ENCODE data around the gene TEDC1.

The TEDC1 gene

DNA sequence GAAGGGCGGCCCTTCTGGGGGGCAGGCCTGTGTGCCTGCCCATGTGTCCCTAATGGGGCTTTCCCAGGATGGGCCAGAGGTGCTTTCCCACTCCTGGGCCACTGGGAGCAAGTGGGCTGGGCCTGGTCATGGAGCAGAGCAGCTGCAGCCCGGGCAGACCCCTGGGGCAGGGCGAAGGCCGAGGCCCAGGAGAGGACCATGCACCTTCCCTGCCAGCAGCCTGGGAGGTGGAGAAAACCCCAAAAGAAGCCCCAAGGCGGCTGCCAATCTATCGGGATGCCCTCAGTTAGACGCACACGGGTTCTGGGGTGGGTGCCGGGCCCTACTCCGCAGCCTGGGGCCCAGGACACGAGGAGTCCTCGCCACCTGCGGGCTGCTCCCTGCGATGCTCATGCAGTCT, 32.5 kb upstream of the TEDC1 start:
- DNase-seq, result no peak

DNA sequence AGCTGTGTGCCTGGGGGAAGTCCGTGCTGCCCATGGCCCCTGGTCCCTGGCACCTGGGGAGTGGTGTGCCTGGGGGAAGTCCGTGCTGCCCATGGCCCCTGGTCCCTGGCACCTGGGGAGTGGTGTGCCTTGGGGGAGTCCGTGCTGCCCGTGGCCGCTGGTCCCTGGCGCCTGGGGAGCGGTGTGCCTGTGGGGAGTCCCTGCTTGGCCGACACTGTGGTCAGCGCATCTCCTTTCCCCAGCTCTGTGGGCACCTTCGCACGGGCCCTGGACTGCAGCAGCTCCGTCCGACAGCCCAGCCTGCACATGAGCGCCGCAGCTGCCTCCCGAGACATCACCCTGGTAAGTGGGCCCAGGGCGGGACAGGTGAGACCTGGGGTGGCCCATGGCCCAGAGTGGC, 30.9 kb upstream of the TEDC1 start:
- no peak for DNase-seq

DNA sequence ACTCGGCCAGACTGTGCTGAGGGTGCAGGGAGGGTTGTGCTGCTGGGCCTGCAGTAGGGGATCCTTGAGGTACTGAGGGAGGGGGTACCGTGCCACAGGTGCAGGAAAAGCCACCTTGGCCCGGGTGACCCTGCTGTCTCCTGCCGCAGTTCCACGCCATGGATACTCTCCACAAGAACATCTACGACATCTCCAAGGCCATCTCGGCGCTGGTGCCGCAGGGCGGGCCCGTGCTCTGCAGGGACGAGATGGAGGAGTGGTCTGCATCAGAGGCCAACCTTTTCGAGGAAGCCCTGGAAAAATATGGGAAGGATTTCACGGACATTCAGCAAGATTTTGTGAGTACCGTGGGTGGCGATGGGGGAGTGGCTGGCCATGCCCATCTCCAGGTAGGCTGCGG, 30.4 kb upstream of the TEDC1 start:
- DNase-seq, result no peak

DNA sequence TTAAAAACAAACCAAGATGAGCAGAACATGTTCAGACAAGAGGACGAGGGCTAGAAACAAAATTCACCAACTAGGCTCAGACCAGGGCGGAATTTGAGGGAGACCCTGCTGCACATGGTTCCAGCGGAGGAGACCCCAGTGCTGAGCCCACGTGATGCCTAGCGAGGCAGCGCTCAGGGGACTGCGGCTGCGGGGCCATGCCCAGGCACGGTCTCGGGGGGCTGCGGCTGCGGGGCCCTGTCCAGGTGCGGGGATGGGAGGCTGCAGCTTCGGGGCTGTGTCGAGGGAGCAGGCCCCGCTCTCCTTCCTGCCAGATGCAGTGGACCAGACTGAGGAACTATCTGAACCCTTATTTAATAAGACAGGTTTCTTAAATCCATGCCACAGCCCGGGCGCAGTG, 29.1 kb upstream of the TEDC1 start:
- no peak for DNase-seq

DNA sequence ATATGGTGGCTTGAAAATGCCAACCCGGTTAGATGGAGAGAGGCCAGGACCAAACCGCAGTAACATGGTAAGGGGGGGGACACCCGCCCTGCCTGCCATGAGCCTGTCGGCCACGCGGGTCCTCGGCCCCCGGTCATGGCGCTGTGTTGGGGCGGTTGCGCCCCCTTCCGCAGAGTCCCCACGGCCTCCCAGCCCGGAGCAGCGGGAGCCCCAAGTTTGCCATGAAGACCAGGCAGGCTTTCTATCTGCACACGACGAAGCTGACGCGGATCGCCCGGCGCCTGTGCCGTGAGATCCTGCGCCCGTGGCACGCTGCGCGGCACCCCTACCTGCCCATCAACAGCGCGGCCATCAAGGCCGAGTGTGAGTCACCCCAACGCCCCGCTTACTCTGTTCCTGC, 26.5 kb upstream of the TEDC1 start:
- no peak for DNase-seq

DNA sequence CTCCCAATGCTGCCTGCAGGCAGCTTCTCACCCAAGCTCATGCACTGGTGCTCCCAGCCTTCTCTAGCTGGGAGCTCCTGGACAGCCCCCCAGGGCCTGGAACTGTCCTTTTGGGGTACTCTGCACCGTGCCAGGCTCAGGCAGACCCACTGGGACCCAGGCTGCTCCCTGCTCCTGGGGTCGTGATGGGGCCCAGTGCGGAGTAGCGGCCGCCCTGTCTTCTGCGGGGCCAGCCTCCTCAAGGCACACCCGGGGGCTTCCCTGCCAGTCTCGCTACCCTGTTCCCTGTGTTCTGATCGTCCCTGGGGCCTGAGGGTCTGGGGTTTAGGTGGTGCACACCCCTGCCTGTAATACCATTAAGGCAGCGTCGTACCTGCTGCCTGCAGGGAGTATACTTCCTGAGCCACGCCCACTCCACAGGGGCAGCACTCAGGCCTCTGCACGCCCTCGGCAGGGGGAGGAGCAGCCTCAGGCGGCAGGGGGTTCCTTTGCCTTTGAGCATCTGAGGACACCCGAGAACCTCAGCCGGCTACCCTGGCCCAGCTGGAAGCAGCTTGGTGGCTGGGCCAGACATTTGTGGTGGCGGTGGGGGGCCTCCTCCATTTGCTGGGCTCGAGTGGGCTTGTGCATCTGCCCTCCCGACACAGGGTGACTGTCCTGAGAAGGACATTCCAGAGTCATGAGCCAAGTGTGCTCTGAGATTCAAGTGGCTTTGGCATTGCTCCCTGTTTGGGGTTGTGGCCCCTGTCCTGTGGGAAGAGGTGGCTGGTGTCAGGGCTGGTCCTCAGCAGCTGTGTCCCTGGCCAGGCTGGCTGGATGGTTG, 25.6 kb upstream of the TEDC1 start:
- no peak for DNase-seq

DNA sequence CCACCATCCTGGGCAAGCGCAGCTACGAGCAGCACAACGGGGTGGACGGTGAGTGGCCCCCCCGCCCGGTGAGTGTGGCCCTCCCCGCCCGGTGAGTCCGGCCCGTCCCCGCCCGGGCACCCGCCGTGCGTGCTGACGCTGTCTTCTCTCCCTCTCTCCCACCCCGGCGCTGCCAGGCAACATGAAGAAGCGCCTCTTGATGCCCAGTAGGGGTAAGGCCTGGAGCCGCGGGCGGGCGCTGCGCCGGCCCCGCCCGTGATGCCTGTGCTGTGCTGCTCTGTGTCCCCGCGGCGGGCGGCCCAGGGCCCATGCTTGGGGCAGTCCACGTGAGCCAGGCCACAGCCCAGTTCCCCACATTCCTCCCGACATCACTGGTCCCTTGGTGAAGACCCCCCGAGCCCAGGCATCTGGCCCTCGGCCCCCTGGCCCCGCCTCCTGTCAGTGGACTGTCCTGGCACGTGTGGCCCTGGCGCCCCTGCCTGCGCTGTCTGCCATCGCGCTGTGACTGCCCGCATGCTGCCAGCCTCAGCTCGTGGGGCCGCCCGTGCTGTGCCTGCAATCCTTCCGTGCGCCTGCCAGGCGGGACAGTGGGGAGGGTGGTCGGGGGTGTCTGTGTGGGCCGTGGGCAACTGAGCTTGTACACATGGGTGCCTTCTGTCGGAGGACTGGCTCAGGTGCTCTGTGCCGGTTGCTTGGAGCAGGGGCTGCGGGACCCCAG, 24.4 kb upstream of the TEDC1 start:
- no peak for DNase-seq

DNA sequence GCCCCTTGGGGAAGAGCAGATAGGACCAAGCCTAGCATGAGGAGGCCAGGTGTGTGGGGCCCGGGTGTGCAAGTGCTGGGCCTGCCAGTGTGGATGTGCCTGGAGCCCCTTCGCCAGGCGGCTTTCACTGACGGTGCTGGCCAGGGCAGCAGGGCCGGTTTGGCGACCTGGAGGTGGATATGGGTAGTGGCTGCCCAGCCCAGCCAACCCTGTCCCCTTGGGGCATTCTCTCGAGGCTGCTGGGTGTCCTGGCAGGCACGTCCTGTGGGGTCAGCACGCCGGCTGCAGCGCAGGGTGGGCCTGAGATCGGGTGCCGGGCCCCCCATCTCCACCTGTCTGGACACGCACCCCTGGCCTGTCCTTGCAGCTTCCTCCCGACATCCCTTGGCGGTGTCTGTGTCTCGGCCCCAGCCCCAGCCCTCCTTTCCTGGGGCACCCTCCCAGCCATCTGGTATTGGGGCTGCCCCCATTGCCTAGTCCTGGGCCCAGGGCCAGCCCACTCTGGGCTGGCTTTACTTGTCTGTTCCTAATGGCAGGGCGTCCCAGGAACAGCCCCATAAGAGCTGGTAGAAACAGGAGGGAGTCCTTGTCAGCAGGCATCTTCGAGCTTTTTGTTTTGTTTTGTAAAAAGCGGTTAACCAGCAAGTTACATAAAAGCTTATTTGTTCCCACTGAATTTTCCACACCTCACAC, 23.7 kb upstream of the TEDC1 start:
- DNase-seq, result no peak

DNA sequence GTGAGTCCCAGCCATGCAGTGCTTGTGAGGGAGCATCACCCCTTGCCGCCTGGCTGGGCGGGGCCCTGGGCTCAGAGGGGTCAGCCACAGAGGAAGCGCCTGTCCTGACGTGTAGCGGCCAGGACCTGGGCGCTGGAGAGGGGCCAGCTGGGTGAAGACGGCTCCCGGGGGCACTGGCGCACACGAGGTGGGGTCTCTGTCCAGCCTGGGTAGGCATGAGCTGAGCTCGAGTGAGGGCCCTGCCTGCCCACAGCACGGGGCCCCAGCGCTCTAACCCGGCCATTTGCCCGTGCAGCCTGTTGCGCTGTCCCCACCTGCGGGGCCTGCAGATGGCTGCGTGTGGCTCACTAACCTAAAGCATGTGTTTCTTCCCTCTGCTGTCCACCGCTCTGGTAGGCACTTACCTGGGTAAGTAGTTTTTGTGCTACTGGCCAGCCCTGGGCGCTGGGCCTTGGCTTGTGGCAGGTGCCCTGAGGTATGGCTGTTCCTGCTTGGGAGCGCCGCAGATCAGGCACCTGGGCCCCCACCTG, 23.0 kb upstream of the TEDC1 start:
- DNase-seq, result no peak

DNA sequence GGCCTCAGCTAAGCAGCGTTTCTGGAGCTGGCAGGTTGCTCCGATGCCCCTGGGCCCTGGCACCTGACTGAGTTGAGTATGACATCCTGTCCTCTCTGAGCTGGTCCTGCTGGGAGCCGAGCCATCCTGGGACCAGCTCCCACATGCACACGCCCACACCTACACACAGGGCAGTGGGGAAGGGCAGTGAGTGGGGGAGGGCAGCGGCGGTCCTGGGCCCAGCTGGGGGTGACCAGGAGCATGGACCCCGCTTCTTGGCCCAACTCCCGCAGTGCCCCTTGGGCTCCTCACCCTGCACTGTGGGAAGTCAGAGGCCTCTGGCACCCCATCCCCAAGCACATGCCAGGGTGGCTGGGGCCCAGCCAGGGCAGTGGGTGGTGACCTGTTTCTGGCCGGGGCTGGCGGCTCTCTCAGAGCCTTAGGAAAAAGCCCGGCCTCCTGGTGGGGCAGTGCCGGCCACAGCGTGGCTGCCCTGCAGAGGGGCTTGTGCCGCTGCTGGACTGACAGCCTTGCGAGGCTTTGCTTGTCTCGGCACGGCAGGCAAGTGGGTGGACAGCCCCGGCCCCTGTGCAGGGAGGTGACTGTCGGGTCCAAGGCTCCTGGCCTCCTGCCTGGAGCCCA, 22.3 kb upstream of the TEDC1 start:
- no peak for DNase-seq

DNA sequence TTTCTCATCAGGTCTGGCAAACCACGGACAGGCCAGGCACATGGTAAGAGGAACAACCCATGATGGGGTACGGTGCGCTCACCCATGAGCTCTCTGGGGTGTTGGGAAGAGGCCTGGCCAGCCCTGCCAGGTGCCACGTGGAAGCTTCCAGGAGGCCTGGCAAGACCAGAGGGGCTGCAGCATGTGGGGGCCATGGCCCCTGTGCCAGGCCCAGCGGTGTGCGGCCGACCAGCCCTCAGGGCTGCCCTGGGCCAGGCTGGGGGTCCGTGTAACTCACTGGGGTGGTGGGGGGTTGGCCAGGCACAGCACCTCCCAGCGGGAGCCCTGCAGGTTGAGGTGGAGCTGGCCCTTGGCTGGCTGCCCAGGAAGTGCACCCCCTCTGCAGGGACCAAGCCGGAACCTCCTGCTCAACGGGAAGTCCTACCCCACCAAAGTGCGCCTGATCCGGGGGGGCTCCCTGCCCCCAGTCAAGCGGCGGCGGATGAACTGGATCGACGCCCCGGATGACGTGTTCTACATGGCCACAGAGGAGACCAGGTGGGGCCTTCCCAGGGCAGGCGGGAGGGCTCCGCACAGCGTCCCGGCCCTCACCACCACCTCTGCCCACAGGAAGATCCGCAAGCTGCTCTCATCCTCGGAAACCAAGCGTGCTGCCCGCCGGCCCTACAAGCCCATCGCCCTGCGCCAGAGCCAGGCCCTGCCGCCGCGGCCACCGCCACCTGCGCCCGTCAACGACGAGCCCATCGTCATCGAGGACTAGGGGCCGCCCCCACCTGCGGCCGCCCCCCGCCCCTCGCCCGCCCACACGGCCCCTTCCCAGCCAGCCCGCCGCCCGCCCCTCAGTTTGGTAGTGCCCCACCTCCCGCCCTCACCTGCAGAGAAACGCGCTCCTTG, 21.3 kb upstream of the TEDC1 start:
- DNase-seq, result no peak

DNA sequence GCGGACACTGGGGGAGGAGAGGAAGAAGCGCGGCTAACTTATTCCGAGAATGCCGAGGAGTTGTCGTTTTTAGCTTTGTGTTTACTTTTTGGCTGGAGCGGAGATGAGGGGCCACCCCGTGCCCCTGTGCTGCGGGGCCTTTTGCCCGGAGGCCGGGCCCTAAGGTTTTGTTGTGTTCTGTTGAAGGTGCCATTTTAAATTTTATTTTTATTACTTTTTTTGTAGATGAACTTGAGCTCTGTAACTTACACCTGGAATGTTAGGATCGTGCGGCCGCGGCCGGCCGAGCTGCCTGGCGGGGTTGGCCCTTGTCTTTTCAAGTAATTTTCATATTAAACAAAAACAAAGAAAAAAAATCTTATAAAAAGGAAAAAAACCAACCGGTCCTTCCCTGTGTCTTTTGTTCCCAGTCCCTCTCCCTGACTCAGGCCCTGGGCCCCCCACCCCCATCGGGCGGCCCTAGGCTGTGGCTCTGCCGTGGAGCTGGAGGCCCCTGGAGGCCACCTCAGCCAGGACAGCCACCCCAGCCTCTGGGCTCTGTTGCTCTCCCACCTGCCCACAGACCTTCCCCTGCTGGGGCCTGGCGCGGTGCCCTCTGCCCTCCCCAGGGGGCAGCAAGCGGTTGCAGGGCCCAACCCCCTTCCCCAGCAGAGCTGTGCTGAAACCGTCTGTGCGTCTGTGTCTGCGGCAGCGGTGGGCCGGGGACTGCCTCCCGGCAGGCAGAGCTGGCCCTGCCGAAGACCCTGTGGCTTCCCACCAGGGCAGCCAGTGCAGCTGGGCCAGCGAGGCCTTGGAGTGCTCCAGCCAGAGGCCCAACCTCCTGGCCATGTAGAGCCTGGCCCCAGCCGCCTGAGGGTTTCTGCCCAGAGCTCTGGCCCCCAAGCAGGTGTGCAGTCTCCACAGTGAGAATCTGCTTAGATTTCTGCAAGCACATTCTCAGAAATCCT, 20.4 kb upstream of the TEDC1 start:
- no peak for DNase-seq

DNA sequence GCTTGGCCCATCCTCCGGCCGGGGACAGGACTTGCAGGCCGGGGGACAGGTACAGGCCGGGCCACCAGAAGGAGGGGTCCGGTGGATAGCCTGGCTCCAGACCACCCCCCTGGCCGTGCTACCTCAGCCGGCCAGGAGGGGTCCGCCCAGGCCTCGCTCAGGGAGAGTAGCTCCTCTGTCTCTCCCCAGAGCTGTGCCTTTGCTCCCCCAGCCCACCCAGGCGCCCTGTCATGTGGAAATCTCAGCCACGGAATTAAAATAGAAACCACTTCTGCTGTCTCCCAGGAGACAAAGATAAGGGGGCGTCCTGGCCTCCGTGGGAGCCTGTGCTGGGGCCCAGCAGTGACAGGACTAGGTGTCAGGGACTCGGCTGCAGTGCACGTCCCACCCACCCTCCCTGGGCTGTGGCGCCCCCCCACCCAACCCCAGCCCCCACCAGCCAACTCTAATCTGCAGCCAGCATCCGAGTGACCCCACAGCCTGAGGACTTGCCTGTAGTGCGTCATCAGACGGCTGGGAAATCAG, 19.7 kb upstream of the TEDC1 start:
- DNase-seq, result no peak

DNA sequence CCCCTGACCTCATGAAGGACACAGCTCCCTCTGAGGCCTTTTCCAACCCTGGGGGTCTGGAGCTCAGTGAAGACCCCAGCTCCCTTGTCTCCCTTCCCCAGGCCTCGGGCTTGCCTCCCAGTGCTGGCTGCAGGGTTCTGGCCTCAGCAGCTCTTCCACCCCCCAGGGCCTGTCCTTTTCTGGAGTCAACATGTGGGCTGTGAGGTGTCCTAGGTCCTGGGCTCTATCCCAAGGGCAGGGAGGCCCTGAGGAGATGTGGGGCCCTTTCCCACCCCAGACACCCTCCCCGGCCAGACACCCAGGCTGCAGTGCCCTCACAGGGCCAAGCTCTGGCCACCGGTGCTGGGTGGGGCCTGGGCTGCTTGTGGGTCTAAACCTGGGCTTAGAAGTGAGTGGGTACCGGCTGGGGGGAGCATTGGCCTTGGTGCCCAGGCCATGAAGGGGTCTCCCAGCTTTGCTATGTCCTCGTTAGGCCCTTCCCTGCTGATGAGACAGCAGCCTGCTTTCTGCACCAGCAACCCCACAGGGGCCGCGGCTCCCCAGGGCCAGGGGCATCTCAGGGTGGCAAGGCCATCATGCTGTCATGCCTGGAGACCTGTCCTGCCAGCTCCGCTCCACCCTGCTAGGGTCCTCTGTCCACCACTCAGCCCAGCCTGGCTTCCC, 19.1 kb upstream of the TEDC1 start:
- no peak for DNase-seq

DNA sequence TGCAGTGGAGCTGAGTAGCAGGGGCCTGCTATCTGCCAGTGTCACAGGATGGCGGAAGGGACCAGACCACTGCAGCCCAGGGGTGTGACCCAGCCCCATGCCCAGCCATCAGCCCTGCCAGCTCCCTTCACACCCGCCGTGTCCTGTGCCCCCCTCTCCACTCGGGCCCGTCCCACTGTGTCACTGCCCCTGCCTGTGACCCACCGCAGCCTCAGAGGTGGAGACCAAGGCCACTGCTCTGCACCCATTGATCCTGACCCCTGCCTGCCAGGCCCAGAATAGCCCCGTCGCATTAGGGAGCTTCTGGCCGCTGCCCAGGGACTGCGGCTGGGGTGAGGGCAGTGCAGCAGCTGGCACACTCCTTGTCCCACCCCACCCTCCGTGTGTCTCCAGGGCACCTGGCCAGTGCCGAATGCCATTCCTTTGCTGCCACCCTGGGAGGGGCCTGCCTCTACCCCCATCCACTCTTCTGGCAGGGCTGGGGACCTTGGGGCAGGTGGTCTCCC, 18.5 kb upstream of the TEDC1 start:
- no peak for DNase-seq

DNA sequence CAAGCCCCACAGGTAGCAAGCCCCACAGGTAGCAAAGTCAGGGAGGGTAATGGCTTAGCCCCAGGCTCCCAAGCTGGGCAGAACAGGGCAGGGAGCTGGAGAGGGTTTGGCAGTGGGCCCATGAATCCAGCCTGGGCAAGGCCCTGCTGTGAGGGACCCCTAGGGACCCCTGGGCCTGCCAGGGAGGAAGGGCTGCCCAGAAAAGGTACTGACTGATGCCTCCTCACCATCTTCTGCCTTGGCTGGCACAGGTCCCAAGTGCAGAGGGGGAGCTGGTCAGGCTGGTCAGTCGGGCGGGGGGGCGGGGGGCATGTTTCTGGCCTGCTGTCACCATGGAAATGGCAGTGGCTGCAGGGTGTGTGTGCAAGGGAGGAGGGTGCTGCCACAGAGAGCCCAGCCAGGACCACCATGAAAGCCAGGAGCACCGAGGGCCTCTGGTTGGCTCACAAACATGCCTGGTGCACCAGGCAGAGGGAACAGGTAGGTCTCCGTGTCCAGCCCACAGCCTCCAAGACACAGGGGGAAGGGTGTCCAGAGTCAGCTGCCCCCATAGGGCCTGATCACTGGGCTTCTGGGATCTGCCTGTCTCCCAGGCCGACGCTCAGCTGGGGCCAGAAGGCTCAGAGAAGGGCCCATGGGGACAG, 17.9 kb upstream of the TEDC1 start:
- no peak for DNase-seq

DNA sequence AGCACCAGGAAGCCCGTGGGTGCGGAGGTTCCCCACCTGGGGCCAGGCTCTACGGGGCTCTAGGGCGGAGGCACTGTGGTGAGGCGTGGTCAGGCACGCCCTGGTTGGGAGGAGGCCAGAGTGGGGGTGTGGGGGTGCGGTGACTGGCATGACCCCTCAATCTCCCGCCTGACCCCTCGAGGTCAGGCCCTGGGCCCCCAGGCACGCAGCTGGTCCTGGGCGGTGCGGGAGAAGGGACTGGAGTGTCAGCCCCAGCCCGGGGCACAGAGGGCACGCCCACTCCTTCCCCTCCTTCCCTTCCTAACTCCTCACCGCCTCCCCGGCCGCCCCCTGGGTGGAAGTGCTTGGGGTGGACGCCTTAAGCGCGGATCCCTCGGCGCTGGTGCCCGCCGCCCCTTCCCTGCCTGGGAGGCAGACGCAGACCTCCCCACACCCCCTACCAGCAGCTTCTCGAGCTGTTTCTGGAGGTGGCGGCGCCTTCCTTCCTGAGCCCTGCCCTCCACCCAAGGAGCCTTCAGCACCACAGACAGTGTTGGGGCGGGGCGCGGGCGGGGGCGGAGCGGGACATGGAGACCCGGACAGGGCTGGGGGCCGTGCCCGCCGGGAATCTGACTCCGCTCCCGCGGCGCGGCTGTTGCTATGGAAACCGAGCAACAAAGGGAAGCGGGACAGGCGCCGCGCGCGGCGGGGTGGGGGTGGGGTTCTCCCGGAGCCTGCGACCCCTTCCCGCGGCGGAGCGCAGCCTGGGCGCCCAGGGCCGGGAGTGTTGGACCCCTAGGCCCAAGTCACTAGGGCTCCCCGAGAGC, 17.2 kb upstream of the TEDC1 start:
- DNase-seq, result peak; percentile 79

DNA sequence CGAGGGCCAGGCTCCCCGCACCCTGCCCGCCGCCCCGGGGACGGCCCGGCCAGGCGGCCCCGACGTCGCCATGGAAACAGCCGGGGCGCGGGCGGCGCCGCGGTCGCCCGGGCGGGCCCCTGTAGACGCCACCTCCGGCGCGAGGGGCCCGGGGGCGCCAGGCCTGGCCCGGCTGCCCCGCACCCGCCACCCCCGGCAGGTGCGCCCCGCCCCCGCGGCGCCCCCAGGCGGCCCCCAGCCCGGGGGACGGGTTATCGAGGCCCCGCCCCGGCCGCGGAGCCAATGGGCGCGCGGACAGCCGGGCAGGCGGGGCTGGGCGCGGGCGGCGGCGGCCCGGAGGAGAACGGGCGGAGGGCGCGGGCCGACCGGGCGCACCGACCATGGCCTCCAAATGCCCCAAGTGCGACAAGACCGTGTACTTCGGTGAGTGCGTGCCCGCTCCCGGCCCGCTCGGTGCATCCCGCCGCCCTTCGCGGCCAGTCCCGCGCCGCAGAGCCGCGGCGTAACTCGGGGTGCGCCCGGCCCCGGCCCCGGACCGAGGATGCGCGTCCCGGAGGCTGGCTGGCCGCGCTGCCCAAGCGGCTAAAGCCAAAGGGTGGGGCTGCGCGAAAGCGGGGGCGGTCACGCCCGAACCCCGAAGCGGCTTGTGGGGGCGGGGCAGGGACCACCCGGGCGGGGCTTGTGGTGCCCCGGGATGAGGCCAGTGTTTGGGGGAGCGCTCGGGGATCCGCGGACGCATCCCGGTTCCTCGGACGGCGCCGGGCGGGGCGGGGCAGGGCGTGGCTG, 16.4 kb upstream of the TEDC1 start, which contains the start of gene CRIP2:
TSS of gene CRIP2 (plus strand) at position 339 of the 786 bp plus-strand sequence. CDS start at position 381, 42 bp downstream.
- no peak for DNase-seq

Measured in fibroblast of upper back skin (primary cell).